ENCODE results near the gene TUG1.

Gene TUG1

DNA sequence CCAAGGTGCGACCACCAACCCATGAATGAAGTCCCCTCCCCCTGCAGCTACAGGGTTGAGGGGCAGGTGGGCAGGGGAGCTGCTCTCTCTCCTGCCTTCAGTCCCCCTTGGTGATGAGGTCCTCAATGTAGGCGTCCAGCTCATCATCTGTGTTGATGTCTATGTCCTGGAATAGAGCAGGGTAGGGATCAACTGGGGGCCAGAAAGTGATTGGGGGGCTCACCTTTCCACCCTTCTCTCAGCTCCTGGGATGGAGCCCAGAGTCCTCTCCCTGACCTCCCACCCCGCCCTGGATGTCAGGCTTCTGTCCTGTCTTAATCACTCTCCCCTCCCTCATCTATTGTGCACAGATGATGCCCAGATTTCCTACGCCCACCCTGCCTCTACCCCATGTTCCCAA is 42.4 kb upstream of the TUG1 start:
- H3K27ac ChIP-seq = no peak overlapping the region
- no peak for TF ChIP-seq ZFX (IDR thresholded peaks at IDR 0.05; ENCODE audit: borderline replicate concordance)
- TF ChIP-seq, protein P1, sequence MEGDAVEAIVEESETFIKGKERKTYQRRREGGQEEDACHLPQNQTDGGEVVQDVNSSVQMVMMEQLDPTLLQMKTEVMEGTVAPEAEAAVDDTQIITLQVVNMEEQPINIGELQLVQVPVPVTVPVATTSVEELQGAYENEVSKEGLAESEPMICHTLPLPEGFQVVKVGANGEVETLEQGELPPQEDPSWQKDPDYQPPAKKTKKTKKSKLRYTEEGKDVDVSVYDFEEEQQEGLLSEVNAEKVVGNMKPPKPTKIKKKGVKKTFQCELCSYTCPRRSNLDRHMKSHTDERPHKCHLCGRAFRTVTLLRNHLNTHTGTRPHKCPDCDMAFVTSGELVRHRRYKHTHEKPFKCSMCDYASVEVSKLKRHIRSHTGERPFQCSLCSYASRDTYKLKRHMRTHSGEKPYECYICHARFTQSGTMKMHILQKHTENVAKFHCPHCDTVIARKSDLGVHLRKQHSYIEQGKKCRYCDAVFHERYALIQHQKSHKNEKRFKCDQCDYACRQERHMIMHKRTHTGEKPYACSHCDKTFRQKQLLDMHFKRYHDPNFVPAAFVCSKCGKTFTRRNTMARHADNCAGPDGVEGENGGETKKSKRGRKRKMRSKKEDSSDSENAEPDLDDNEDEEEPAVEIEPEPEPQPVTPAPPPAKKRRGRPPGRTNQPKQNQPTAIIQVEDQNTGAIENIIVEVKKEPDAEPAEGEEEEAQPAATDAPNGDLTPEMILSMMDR (IDR thresholded peaks at IDR 0.05) = no peak

DNA sequence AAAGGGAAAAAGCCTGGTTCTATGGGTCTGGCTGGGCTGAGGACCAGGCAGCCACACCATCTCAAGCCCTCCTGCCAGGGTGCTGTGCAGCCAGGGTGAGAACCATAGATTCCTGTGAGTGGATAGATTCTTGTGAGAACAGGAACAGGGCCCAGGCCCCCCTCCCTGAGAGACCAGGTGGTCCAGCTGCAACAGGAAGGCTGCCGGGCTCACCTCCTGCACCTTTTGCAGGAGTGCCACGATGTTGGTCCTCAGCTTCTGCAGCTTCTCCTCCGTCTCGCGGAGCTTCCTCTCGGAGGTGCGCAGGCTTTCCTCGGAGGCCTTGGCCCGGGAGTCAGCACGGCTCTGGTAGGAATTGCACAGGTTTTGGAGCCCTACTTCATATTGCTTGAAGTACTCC is 41.3 kb upstream of the TUG1 start:
- TF ChIP-seq, protein P1 (IDR thresholded peaks at IDR 0.05) = no peak
- H3K27ac ChIP-seq = no peak overlapping the region

DNA sequence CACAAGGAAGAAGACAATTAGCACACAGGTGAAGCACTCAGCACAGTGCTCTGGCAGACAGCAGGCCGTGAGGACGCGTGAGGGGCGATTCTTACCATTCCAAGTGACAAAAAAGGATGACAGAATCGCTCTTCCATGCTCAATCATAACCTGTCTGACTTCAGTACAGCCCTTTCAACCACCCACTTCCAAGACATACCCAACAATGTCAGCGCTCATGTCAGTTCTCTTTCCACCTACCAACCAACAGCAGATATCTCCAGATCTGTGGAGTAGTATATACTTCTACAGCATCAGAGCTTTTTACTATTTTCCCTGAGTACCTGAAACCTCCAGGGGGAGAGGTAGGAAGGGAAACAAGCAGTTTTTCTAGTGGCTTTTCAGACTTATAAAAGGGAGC is 40.7 kb upstream of the TUG1 start:
- TF ChIP-seq, protein P1 (IDR thresholded peaks at IDR 0.05) = no peak
- TF ChIP-seq ZFX (IDR thresholded peaks at IDR 0.05; ENCODE audit: borderline replicate concordance) = no peak
- H3K27ac ChIP-seq = no peak overlapping the region

DNA sequence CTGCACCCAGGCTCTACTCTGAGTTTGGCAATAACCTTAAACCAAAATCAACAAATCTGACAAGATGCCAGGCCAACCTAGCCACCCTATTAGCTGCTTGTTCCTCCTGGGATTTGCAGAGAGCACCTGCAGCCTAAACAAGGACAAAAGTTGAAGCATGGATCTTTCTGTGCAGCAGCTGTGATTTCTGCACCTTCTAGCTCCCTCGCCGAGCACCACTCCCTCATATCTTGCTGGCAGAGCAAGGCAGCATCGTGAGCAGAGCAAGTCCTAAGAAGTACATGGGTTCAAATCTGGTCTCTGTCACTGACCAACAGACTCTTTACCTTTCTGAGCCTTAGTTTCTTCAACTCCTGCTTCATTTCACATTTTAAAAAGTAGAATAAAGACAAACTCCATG is 38.8 kb upstream of the TUG1 start:
- H3K27ac ChIP-seq = no peak overlapping the region
- no peak for TF ChIP-seq ZFX (IDR thresholded peaks at IDR 0.05; ENCODE audit: borderline replicate concordance)
- TF ChIP-seq, protein P1 (IDR thresholded peaks at IDR 0.05) = no peak

DNA sequence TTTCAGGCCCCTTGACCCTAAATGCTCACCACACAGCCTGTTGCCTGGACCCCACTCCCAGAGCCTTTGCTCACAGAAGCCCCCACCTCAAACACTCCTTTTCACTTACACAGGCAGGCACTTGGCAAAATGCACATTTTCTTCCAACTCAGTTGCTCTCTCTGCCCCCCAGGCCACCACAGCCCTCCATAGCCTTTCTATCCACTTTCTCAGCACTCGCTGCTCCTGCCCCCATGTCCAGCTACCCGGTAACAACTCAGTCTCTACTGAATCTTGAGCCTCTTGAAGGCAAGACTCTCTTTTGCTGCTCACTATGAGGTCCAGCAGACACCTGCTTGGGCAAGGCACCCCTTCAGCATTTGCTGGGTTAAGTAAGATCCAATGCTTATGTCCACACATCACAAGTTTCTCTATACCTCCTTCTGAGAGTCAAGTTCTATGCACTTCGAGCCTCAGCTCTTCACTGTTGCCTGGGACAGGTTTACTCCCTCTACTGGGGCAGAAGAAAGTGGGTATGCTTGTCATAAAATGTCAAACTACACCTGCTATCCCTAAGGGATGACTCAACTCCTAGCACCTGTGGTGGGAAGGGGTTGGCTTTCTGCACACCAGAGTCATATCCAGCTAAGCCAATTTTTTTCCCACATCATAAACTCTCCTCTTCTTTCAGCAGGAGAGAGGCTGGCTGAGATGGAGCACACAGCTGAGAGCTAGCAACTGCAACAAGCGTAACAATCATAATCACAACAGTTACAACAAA is 37.3 kb upstream of the TUG1 start:
- H3K27ac ChIP-seq = no peak overlapping the region
- TF ChIP-seq ZFX (IDR thresholded peaks at IDR 0.05; ENCODE audit: borderline replicate concordance) = no peak
- TF ChIP-seq, protein P1 (IDR thresholded peaks at IDR 0.05) = no peak

DNA sequence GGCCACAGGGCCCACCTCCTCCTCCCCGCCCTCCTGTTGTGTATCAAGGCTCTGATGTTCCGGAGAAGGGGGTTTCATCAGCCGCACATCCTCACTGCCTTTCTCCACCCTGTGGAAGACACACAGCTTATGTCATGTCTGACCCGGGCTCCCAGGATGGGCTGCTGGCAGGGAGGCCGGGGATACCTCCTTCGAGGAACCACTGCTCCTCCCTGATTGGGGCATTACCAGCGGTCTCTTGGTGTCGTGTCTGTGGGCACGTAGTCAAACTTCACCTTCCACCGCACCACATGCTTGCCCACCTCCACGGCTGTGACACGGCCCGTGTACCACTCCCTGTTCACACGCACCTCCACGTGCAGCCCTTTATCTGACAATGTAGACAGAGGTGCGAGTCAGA is 36.4 kb upstream of the TUG1 start:
- TF ChIP-seq, protein P1 (IDR thresholded peaks at IDR 0.05) = no peak
- TF ChIP-seq ZFX (IDR thresholded peaks at IDR 0.05; ENCODE audit: borderline replicate concordance) = no peak
- H3K27ac ChIP-seq = no peak overlapping the region

DNA sequence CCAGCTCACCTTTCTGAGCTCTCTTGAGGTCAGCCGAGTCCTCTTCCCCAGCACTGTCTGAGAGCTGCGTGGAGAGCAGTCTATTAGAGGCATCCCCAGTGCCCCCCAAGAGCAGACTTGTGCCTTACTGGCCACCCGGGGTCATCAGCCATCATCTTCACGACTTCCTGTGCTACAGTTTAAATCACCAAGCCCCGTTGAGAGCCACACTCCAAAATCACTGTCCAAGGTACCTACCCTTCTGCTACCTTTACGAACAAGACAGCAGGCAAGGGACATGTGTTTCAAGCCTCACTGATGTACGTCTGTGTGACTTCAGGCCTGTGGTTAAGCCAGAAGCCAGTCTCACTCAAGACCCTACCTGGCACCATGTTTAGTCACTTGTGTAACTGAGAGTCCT is 35.6 kb upstream of the TUG1 start:
- no peak for TF ChIP-seq ZFX (IDR thresholded peaks at IDR 0.05; ENCODE audit: borderline replicate concordance)
- TF ChIP-seq, protein P1 (IDR thresholded peaks at IDR 0.05) = no peak
- no peak overlapping the region for H3K27ac ChIP-seq
